Stimulated activated CD8-positive, alpha-beta memory T cell treated with anti-CD3 and anti-CD28 coated beads, Interleukin-15, amount 100 ng/mL, for 24 hours (primary cell): Measurements from ENCODE around the gene COX7C.
"Not testable (repeated sequence)": the region's sequence is repeated elsewhere in the genome, so short reads cannot be mapped to it uniquely, and the experiment has no call there.

Experiments used
- DNase-seq: peaks from one replicate; pipeline ENCODE4 v3.0.0-alpha.2; 2020; ENCODE audit warnings: low read depth

Gene COX7C

GRCh38 chr5:86617756-86618576, at the start of gene COX7C:
Gene COX7C, plus strand, starts transcription at chr5:86617941. Its CDS starts 115 bp downstream, at chr5:86618056.
- DNase-seq, result peak; percentile 51

GRCh38 chr5:86569522-86570426, 48.0 kb upstream of the COX7C start:
- not testable (repeated sequence) for DNase-seq

GRCh38 chr5:86570427-86571083, 47.2 kb upstream of the COX7C start:
- DNase-seq, result no peak

GRCh38 chr5:86571109-86571508, 46.6 kb upstream of the COX7C start:
- not testable (repeated sequence) for DNase-seq

- no peak for DNase-seq
These were observed 44.8 kb upstream of the COX7C start for GRCh38 chr5:86572825-86573517.

- no peak for DNase-seq
These were observed 38.2 kb upstream of the COX7C start for GRCh38 chr5:86579502-86579901.

- DNase-seq, result no peak
These were observed 21.3 kb upstream of the COX7C start for GRCh38 chr5:86596476-86596875.

GRCh38 chr5:86605881-86606280, 11.9 kb upstream of the COX7C start:
- no peak for DNase-seq

GRCh38 chr5:86613455-86613854, 4.3 kb upstream of the COX7C start:
- no peak for DNase-seq

GRCh38 chr5:86617309-86617755, 409 bp upstream of the COX7C start:
- DNase-seq, result no peak

- DNase-seq, result no peak
These were observed 6.2 kb downstream of the COX7C start for GRCh38 chr5:86623785-86624483.

GRCh38 chr5:86625148-86625547, 7.4 kb downstream of the COX7C start:
- no peak for DNase-seq

GRCh38 chr5:86626149-86626548, 8.4 kb downstream of the COX7C start:
- no peak for DNase-seq

GRCh38 chr5:86631165-86631564, 13.4 kb downstream of the COX7C start:
- no peak for DNase-seq

GRCh38 chr5:86640998-86641397, 23.3 kb downstream of the COX7C start:
- no peak for DNase-seq

GRCh38 chr5:86644843-86645242, 27.1 kb downstream of the COX7C start:
- no peak for DNase-seq

GRCh38 chr5:86645885-86646284, 28.1 kb downstream of the COX7C start:
- no peak for DNase-seq

GRCh38 chr5:86646671-86647070, 28.9 kb downstream of the COX7C start:
- no peak for DNase-seq

GRCh38 chr5:86649832-86650505, 32.2 kb downstream of the COX7C start:
- no peak for DNase-seq

- DNase-seq, result not testable (repeated sequence)
These were observed 43.0 kb downstream of the COX7C start for GRCh38 chr5:86660771-86661170.
